Fibroblast of skin of left biceps (primary cell): ENCODE results near the gene OCA2.
"Not testable (repeated sequence)": the region's sequence is repeated elsewhere in the genome, so short reads cannot be mapped to it uniquely, and the experiment has no call there.

Experiments
- DNase-seq, 2 experiments: peaks; one replicate each; pipeline ENCODE4 v3.0.0-alpha.2; 2013; ENCODE audit warnings: low read depth in 2 of 2

OCA2 gene

GRCh38 chr15:28002136-28002861 lies 96.8 kb downstream of the OCA2 start:
- no peak for DNase-seq

DNA sequence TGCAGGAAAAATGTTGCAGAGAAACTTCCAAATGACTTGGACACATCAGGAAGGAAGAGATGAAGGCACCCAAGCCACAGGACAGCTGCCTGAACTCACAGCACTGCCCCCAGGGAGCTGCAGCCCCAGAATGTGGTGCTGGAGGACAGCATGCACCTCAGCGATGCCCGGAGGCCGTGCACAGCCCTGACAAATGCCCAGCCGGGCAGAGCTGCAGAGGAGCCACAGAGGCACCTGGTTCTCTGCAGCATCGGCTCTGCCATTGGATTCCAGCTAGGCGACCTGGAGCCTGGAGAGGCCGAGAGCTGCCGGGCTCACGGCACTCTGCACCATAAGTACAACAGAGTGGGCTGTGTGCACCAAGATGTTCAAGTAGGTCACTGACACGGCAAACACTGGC lies 97.5 kb downstream of the OCA2 start:
- no peak for DNase-seq

- DNase-seq, result no peak
These were observed 104.9 kb downstream of the OCA2 start for GRCh38 chr15:27993996-27994780.

DNA sequence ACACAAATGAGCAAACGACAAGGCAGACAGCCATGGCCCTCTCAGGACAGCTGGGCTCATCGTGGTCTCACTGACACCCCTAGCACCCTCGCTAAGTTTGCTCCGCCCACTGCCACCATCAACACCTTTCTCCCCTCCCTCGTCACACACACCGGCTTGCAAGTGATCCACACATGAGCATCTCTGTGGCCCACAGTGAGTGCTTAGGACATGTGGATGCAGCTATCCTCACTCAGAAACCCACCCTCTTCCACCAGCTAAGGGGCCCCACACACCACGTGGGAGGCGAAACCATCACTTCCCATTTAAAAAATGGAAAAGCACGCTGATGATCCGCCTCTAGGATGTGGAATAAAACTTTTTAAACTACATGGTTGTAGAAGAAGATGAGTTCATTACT lies 105.6 kb downstream of the OCA2 start:
- no peak for DNase-seq

- no peak for DNase-seq
These were observed 108.3 kb downstream of the OCA2 start for GRCh38 chr15:27990521-27991515.

DNA sequence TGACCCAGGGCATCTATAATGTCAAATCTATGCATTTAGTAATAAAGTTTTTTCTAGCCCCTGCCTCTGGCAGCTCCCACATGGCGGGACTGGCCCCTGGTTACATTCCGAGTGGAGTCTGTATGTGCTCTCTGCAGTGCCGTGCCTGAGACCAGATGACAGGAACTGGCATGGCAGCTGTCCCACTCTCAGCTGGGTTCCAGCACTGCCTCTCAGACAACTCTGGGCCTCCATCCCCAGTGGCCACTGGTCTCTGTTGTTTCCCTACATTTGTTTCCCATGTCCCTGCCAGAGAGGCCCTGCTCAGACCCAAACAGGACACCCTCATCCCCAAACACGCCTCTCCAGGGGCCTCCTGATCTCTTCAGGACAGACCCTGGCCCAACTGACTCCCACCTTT lies 109.3 kb downstream of the OCA2 start:
- DNase-seq, result no peak

GRCh38 chr15:27989427-27989826 lies 109.7 kb downstream of the OCA2 start:
- DNase-seq, result no peak

- DNase-seq, result no peak
These were observed 114.0 kb downstream of the OCA2 start for GRCh38 chr15:27985099-27985498.

- no peak for DNase-seq
These were observed 115.6 kb downstream of the OCA2 start for GRCh38 chr15:27983496-27983895.

DNA sequence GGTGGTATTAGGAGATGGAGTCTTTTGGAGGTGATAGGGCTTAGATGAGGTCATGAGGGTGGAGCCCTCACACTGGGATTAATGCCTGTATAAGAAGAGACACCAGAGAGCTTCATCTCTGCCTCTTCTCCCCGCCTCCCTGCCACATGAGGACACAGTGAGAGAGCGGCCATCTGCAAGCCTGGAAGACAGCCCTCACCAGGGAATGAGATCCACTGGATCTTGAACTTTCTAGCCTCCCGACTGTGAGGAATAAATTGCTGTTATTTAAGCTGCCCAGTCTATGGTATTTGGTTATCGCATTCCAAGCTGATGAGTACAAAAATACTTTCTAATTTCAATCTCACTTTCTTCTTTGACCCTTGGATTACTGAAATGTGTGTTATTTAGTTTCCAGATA lies 121.4 kb downstream of the OCA2 start:
- DNase-seq, result no peak

- DNase-seq, result no peak
These were observed 125.2 kb downstream of the OCA2 start for GRCh38 chr15:27973886-27974285.

DNA sequence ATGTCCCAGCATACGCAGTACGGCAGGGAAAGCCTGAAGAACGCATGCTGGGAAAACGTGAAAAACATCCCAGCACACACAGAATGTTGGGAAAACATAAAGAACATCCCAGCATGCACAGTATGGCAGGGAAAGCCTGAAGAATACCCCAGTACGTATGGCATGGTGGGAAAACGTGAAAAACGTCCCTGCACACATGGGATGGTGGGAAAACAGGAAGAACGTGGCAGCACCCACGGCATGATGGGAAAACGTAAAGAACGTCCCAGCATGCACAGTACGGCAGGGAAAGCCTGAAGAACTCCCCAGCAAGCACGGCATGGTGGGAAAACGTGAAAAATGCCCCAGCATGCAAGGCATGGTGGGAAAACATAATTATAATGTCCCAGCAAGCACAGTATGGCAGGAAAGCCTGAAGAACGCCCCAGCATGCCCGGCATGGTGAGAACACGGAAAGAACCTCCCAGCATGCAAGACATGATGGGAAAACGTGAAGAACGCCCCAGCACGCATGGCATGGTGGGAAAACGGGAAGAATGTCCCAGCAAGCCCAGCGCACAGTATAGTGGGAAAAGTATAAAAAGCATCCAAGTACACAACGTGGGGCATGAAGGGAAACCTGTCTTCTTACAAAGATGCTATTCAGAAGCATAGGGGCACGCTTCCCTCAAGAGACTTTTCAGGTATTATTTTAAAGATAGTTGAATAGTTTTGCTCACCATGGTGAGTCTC lies 128.3 kb downstream of the OCA2 start:
- DNase-seq, result no peak

GRCh38 chr15:27967541-27967940 lies 131.6 kb downstream of the OCA2 start:
- DNase-seq, result no peak

DNA sequence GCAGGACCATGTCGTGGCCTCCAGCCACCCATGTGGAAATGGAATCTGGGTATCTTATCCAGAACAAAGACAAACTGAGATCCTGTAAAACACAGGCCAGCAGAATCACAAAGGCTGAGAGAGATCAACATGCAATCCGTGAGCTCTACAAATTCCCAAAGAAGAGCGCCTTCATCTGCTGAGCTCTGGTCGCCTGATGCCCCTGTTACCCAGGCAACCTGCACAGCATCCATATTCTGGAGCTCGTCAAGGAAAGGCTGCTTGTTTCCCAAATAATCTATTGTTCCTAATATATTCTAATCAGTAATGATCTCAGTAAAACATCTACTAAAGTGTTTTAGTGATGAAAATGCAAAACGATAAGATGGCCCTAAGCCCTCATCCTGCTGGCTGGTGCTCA lies 133.6 kb downstream of the OCA2 start:
- no peak for DNase-seq

- no peak for DNase-seq
These were observed 137.3 kb downstream of the OCA2 start for GRCh38 chr15:27961801-27962200.

DNA sequence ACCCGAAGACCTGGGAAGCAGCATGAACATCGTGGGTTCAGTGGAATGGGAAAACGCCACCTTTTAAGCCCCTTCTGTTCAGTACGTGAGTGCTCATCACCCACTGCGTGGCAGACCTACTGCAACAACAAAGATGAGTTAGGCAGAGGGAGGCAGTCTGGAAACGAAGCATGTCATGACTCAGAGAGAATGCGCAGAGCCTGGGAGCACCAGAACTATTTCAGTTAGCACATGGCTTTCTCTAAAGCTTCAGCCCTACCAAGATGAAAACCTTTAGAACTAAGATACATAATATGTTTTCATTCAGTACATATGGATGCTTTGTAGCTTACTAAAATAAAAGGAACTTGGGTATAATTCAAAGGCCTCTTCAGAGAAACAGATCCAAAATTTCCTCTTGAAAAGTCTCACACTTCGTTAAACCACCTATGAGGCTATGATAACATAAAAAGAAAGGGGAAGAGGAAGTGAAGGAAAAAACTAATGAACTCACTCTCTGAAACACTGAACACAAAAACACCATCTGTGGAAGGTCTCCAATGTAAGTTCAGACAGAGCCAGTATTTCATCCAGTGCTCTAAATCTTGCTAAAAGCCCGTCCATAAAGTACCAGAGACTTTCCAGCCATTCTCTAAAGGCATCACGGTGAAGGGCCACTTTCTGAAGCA lies 140.1 kb downstream of the OCA2 start:
- peak; percentile 17 to 18 for DNase-seq

DNA sequence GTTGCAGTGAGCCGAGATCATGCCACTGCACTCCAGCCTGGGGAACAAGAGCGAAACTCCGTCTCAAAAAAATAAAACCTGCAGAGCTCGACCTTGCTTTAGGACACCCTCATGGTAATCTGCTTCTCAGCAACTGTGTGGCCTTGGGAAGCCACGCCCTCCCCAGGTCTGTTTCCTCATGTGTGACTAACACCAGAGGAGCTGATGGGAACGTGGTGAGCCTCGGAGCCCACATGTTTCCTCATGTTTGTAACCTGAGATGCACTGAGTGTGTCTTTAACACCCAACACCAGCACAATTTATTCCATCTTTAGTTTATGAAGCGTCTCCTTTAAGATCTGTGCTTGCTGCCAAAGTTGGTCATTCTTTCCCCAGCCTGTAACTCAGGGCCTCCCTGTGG lies 142.8 kb downstream of the OCA2 start:
- peak in 1 of 2 experiments; percentile 12 for DNase-seq

- no peak for DNase-seq
These were observed 144.0 kb downstream of the OCA2 start for GRCh38 chr15:27955087-27955486.

- not testable (repeated sequence) for DNase-seq
These were observed 146.5 kb downstream of the OCA2 start for GRCh38 chr15:27952593-27952992.

- DNase-seq, result no peak
These were observed 147.8 kb downstream of the OCA2 start for GRCh38 chr15:27951191-27951890.
